H9 (cell line): ENCODE data around the gene HIGD1B. TPM values are rescaled to one million over a fixed set of nuclear protein-coding genes. Genes with fewer than 3 reads are reported as not detected.

Experiments
- DNase-seq: peaks from one replicate; pipeline ENCODE4 v3.0.0-alpha.2; 2017
- H2AFZ ChIP-seq: one replicate; pipeline ENCODE4 v1.6.1; 2013; ENCODE audit warnings: mild to moderate bottlenecking, low read length, control low read depth, moderate library complexity
- H2AK5ac ChIP-seq: 2 replicates; pipeline ENCODE4 v1.6.1; 2013; ENCODE audit warnings: low read length, control low read depth, mixed read lengths; ENCODE audit not compliant: insufficient read length
- H2BK120ac ChIP-seq: one replicate; pipeline ENCODE4 v1.6.1; 2013; ENCODE audit warnings: low read depth, mild to moderate bottlenecking, low read length, control low read depth, inconsistent platforms; ENCODE audit not compliant: poor library complexity, severe bottlenecking
- H2BK12ac ChIP-seq: 2 replicates; pipeline ENCODE4 v1.6.1; 2013; ENCODE audit warnings: low read length, control low read depth, mixed read lengths, low read depth; ENCODE audit not compliant: insufficient read length
- H2BK15ac ChIP-seq: 2 replicates; pipeline ENCODE4 v1.6.1; 2013; ENCODE audit warnings: low read depth, low read length, control low read depth
- H2BK20ac ChIP-seq: one replicate; pipeline ENCODE4 v1.6.1; 2013; ENCODE audit warnings: low read depth, mild to moderate bottlenecking, low read length, control low read depth, inconsistent platforms; ENCODE audit not compliant: poor library complexity, severe bottlenecking
- H2BK5ac ChIP-seq: 2 replicates; pipeline ENCODE4 v1.6.1; 2013; ENCODE audit warnings: low read length, control low read depth, mixed read lengths; ENCODE audit not compliant: insufficient read length
- H3K14ac ChIP-seq: 2 replicates; pipeline ENCODE4 v1.6.1; 2013; ENCODE audit warnings: low read length, control low read depth; ENCODE audit not compliant: insufficient read depth
- H3K18ac ChIP-seq: 2 replicates; pipeline ENCODE4 v1.6.1; 2013; ENCODE audit warnings: low read depth, mild to moderate bottlenecking, mixed read lengths, low read length, control low read depth; ENCODE audit not compliant: insufficient read length
- H3K23ac ChIP-seq: 2 replicates; pipeline ENCODE4 v1.6.1; 2013; ENCODE audit warnings: low read length, control low read depth, mixed read lengths, low read depth; ENCODE audit not compliant: insufficient read length
- H3K23me2 ChIP-seq: 2 replicates; pipeline ENCODE4 v1.6.1; 2013; ENCODE audit warnings: low read depth, mild to moderate bottlenecking, mixed read lengths, low read length, control low read depth; ENCODE audit not compliant: insufficient read length, poor library complexity, severe bottlenecking
- H3K27ac ChIP-seq: 2 replicates; pipeline ENCODE4 v1.5.1; 2013; ENCODE audit warnings: low read length, control low read depth, mixed read lengths, low read depth; ENCODE audit not compliant: insufficient read length
- H3K27me3 ChIP-seq: 2 replicates; pipeline ENCODE4 v1.6.1; 2013; ENCODE audit warnings: low read length, control low read depth, inconsistent platforms; ENCODE audit not compliant: insufficient read depth
- H3K4ac ChIP-seq: 2 replicates; pipeline ENCODE4 v1.6.1; 2013; ENCODE audit warnings: low read depth, mild to moderate bottlenecking, control low read depth, inconsistent platforms, low read length, moderate library complexity
- H3K4me1 ChIP-seq: 2 replicates; pipeline ENCODE4 v1.6.1; 2013; ENCODE audit warnings: low read length, control low read depth, inconsistent platforms; ENCODE audit not compliant: insufficient read depth
- H3K4me2 ChIP-seq: 2 replicates; pipeline ENCODE4 v1.6.1; 2013; ENCODE audit warnings: low read length, control low read depth, mixed read lengths; ENCODE audit not compliant: insufficient read length, insufficient read depth
- H3K56ac ChIP-seq: 2 replicates; pipeline ENCODE4 v1.6.1; 2013; ENCODE audit warnings: low read depth, mild to moderate bottlenecking, mixed read lengths, low read length, control low read depth; ENCODE audit not compliant: insufficient read length
- H3K79me1 ChIP-seq: 2 replicates; pipeline ENCODE4 v1.6.1; 2013; ENCODE audit warnings: low read depth, mild to moderate bottlenecking, moderate library complexity, low read length, control low read depth, inconsistent platforms; ENCODE audit not compliant: insufficient read depth, poor library complexity, severe bottlenecking
- H3K79me2 ChIP-seq: 2 replicates; pipeline ENCODE4 v1.6.1; 2013; ENCODE audit warnings: low read length, control low read depth, inconsistent platforms; ENCODE audit not compliant: insufficient read depth
- H3K9ac ChIP-seq: 2 replicates; pipeline ENCODE4 v1.6.1; 2013; ENCODE audit warnings: low read length, control low read depth, mixed read lengths; ENCODE audit not compliant: insufficient read length; ENCODE audit errors: extremely low read depth
- H3K9me3 ChIP-seq: one replicate; pipeline ENCODE4 v1.6.1; 2013; ENCODE audit warnings: low read depth, low read length, inconsistent platforms; ENCODE audit not compliant: control insufficient read depth
- H3T11ph ChIP-seq: one replicate; pipeline ENCODE4 v1.6.1; 2013; ENCODE audit warnings: mild to moderate bottlenecking, low read length, control low read depth, inconsistent platforms
- H4K20me1 ChIP-seq: one replicate; pipeline ENCODE4 v1.6.1; 2013; ENCODE audit not compliant: control insufficient read depth, insufficient read length, insufficient read depth
- H4K5ac ChIP-seq: 2 replicates; pipeline ENCODE4 v1.6.1; 2013; ENCODE audit warnings: low read depth, mild to moderate bottlenecking, mixed read lengths, low read length, control low read depth; ENCODE audit not compliant: insufficient read length
- H4K8ac ChIP-seq: replicated peaks from 2 replicates; pipeline ENCODE4 v1.6.1; 2013; ENCODE audit warnings: low read length, control low read depth, mixed read lengths, low read depth; ENCODE audit not compliant: insufficient read length
- H4K91ac ChIP-seq: 2 replicates; pipeline ENCODE4 v1.6.1; 2013; ENCODE audit warnings: low read depth, mild to moderate bottlenecking, moderate library complexity, mixed read lengths, low read length, control low read depth; ENCODE audit not compliant: insufficient read length
- H3K27ac Mint-ChIP-seq, 3 experiments: 2 replicates in 2 of 3; 3 replicates in 1 of 3; pipeline ENCODE4 v1.8.0; 2020 to 2021; ENCODE audit warnings: mixed read lengths in 3 of 3, mild to moderate bottlenecking in 1 of 3, moderate library complexity in 1 of 3
- H3K27me3 Mint-ChIP-seq: 2 replicates; pipeline ENCODE4 v1.8.0; 2021; ENCODE audit warnings: low read depth, mild to moderate bottlenecking, moderate library complexity, mixed read lengths
- H3K36me3 Mint-ChIP-seq, 3 experiments: 2 replicates in 2 of 3; 3 replicates in 1 of 3; pipeline ENCODE4 v1.8.0; 2020 to 2021; ENCODE audit warnings: low read depth in 3 of 3, mixed read lengths in 3 of 3; ENCODE audit not compliant: insufficient read depth in 1 of 3
- H3K4me1 Mint-ChIP-seq, 2 experiments: 2 replicates each; pipeline ENCODE4 v1.8.0; 2020; ENCODE audit warnings: mixed read lengths in 2 of 2
- H3K4me3 Mint-ChIP-seq, 2 experiments: 2 replicates in 1 of 2; 3 replicates in 1 of 2; pipeline ENCODE4 v1.8.0; 2020 to 2021; ENCODE audit warnings: mild to moderate bottlenecking in 2 of 2, mixed read lengths in 2 of 2, moderate library complexity in 1 of 2
- H3K9me3 Mint-ChIP-seq, 2 experiments: 2 replicates in 1 of 2; 3 replicates in 1 of 2; pipeline ENCODE4 v1.8.0; 2020; ENCODE audit warnings: mild to moderate bottlenecking in 2 of 2, mixed read lengths in 2 of 2, moderate library complexity in 1 of 2
- CTCF ChIP-seq: fragments of 200-600 bp; sonication (generic); conservative IDR thresholded peaks from 3 replicates; pipeline ENCODE4 v1.8.0; 2021; ENCODE audit warnings: antibody characterized with exemption, mild to moderate bottlenecking
- WGBS: extraction: QIAGEN DNeasy Blood & Tissue Kit; methylation state at CpG from one replicate; pipeline ENCODE4 v1.1.7; 2013; ENCODE audit warnings: missing lambda C conversion rate, low lambda C conversion rate, mixed read lengths; ENCODE audit not compliant: insufficient read length; ENCODE audit errors: extremely low coverage; 5-methylcytosine and 5-hydroxymethylcytosine counted together
- total RNA-seq: library from RNA; stranded (reverse); gene quantifications from 2 replicates; pipeline ENCODE4 v1.2.1, GENCODE V29; 2021

The HIGD1B gene
- total RNA-seq, 1 experiment from 2014 or later, result not detected

GRCh38 chr17:44804302-44805089 is 43.2 kb upstream of the HIGD1B start:
- Mint-ChIP-seq H3K27me3 (no peaks in the 10 kb centered on the region), H3K4me1 (peaks cover 3 to 7% of the 10 kb centered on the region in 2 experiments; a peak in 3 of 4 replicates), H3K27ac (peak overlapping the region in 1 of 3 experiments; percentile 22; a peak in 1 of 7 replicates), H3K36me3 (peaks cover 46 to 83% (median 73%) of the 10 kb centered on the region in 3 experiments), H3K4me3 (no peak overlapping the region), H3K9me3 (no peaks in the 10 kb centered on the region)
- WGBS, result no CpG with 5 or more reads among the region's 10 CpGs
- Histone ChIP-seq H3K23ac (no peak overlapping the region), H4K8ac (no peak overlapping the region), H4K5ac (no peak overlapping the region), H4K20me1 (no peaks in the 10 kb centered on the region), H3K18ac (no peak overlapping the region), H3K79me2 (peaks cover 6% of the 10 kb centered on the region; the same call in 1 of the 2 replicates), H2AFZ (no peak overlapping the region), H3K4me2 (no peak overlapping the region), H3K4me1 (no peaks in the 10 kb centered on the region), H3K4ac (no peak overlapping the region), H3K27me3 (no peaks in the 10 kb centered on the region), H3K14ac (no peak overlapping the region), H2BK120ac (no peak overlapping the region), H3K79me1 (peaks cover 5% of the 10 kb centered on the region), H2AK5ac (no peak overlapping the region), H3K56ac (no peak overlapping the region), H3K27ac (no peak overlapping the region), H3K9me3 (no peaks in the 10 kb centered on the region), H3K23me2 (no peaks in the 10 kb centered on the region), H2BK5ac (no peak overlapping the region), H2BK20ac (no peak overlapping the region), H2BK15ac (no peak overlapping the region), H3T11ph (no peak overlapping the region), H2BK12ac (no peak overlapping the region), H3K9ac (no peak overlapping the region), H4K91ac (no peak overlapping the region)
- no peak for TF ChIP-seq CTCF
- DNase-seq, result no peak
